A549 (cell line): ENCODE data around the gene NOTCH4. TPM values are rescaled to one million over a fixed set of nuclear protein-coding genes. Genes with fewer than 3 reads are reported as not detected.

Experiments
- ATAC-seq, 2 experiments: fragments of 200-7000 bp in 1 of 2; fragments of >200 bp in 1 of 2; cut with Nextera tagmentation in 1 of 2; cut with Tn5 transposase in 1 of 2; 3 replicates each; pipeline versions ENCODE4 v1.8.0 to v1.9.1; 2018 to 2020; ENCODE audit warnings: mild to moderate bottlenecking in 1 of 2, moderate library complexity in 1 of 2
- CTCF ChIA-PET: fragments of 300-600 bp; sonication (Branson Sonifier 250); formaldehyde crosslinking; extraction: SDS; loops from one replicate; lab custom pipeline; 2021; ENCODE audit warnings: antibody characterized with exemption, inconsistent platforms; lab: Yijun Ruan, JAX
- POLR2A ChIA-PET: fragments of 350-600 bp; formaldehyde crosslinking; extraction: SDS; loops from one replicate; lab custom pipeline; 2021; ENCODE audit warnings: antibody characterized with exemption, inconsistent platforms; lab: Yijun Ruan, JAX
- DNase-seq, 2 experiments: peaks; one replicate each; pipeline versions ENCODE4 v3.0.0 to v3.0.0-alpha.2; 2011 to 2016; ENCODE audit warnings: low read depth in 1 of 2, low spot score in 1 of 2
- FAIRE-seq: peaks from 2 replicates; lab custom pipeline; 2011; peaks lifted over from hg19 to GRCh38; lab: Jason Lieb, UNC
- H3K27ac ChIP-seq, 2 experiments: fragments of >200 bp; sonication (Bioruptor Twin); formaldehyde crosslinking; 3 replicates each; pipeline ENCODE4 v1.5.1; 2016 to 2017
- H3K4me1 ChIP-seq: fragments of >200 bp; sonication (Bioruptor Twin); formaldehyde crosslinking; 3 replicates; pipeline ENCODE4 v1.6.1; 2016
- H3K4me2 ChIP-seq: fragments of >200 bp; sonication (Bioruptor Twin); formaldehyde crosslinking; 3 replicates; pipeline ENCODE4 v1.6.1; 2016
- H3K4me3 ChIP-seq: fragments of >200 bp; sonication (Bioruptor Twin); formaldehyde crosslinking; 3 replicates; pipeline ENCODE4 v1.5.1; 2016
- H3K9me3 ChIP-seq: fragments of >200 bp; sonication (Bioruptor Twin); formaldehyde crosslinking; 3 replicates; pipeline ENCODE4 v1.6.1; 2016
- BHLHE40 ChIP-seq: IDR thresholded peaks from 2 replicates; pipeline ENCODE4 v1.6.1; 2012; ENCODE audit warnings: low read depth, low read length, inconsistent platforms
- CBX8 ChIP-seq: fragments of 200-600 bp; sonication (generic); IDR thresholded peaks from 2 replicates; pipeline ENCODE4 v1.6.1; 2016
- CHD4 ChIP-seq: fragments of 200-600 bp; sonication (generic); IDR thresholded peaks from 2 replicates; pipeline ENCODE4 v1.6.1; 2016; ENCODE audit warnings: antibody characterized with exemption, mild to moderate bottlenecking, borderline replicate concordance
- ESRRA ChIP-seq: fragments of 150-350 bp; IDR thresholded peaks from 2 replicates; pipeline ENCODE4 v1.6.1; 2014; ENCODE audit warnings: mild to moderate bottlenecking, low read length, borderline replicate concordance
- HEYL ChIP-seq: fragments of 250-450 bp; sonication (Bioruptor Pico); IDR thresholded peaks from 2 replicates; pipeline ENCODE4 v1.8.0; 2021; ENCODE audit warnings: mild to moderate bottlenecking, moderate library complexity
- HOXB5 ChIP-seq: fragments of 250-450 bp; sonication (Bioruptor Pico); IDR thresholded peaks from 2 replicates; pipeline ENCODE4 v1.5.0; 2020; ENCODE audit warnings: mild to moderate bottlenecking, moderate library complexity
- JUNB ChIP-seq: fragments of >200 bp; sonication (Bioruptor Twin); formaldehyde crosslinking; IDR thresholded peaks from 2 replicates; pipeline ENCODE4 v1.6.1; 2016
- KDM5A ChIP-seq: fragments of 200-600 bp; sonication (generic); IDR thresholded peaks from 2 replicates; pipeline ENCODE4 v1.6.1; 2016; ENCODE audit warnings: antibody characterized with exemption, mild to moderate bottlenecking
- NFE2L2 ChIP-seq: fragments of 150-350 bp; conservative IDR thresholded peaks from 2 replicates; pipeline ENCODE4 v1.6.1; 2014; ENCODE audit warnings: low read length
- RARB ChIP-seq: fragments of 250-450 bp; sonication (Bioruptor Pico); IDR thresholded peaks from 2 replicates; pipeline ENCODE4 v1.8.0; 2021; ENCODE audit warnings: mild to moderate bottlenecking, moderate library complexity
- ZFP36 ChIP-seq: fragments of 450-650 bp; IDR thresholded peaks from 2 replicates; pipeline ENCODE4 v1.6.1; 2014; ENCODE audit warnings: borderline replicate concordance; ENCODE audit not compliant: partially characterized antibody
- WGBS: methylation state at CpG from one replicate; pipeline ENCODE4 v1.1.6; 2017; ENCODE audit errors: missing lambda C conversion rate; 5-methylcytosine and 5-hydroxymethylcytosine counted together
- polyA plus RNA-seq, 4 experiments: library from polyadenylated mRNA; depleted of rRNA in 3 of 4; stranded (reverse); fragments of >200 nt; fragmentation: RNase III in 1 of 4; extraction: RNeasy Plus Mini Kit Qiagen cat#74134 plus additional on column Dnase treatment in 1 of 4; gene quantifications; 2 replicates in 3 of 4; 3 replicates in 1 of 4; pipeline ENCODE4 v1.2.3, GENCODE V29; 2011 to 2017
- TF ChIP-seq, protein P1 (sequence below): fragments of 250-450 bp; sonication (Bioruptor Pico); IDR thresholded peaks from 2 replicates; pipeline ENCODE4 v1.5.0; 2020; ENCODE audit warnings: low read depth, mild to moderate bottlenecking, moderate library complexity
- TF ChIP-seq, protein P2 (sequence below): fragments of 150-350 bp; IDR thresholded peaks from 2 replicates; pipeline ENCODE4 v1.6.1; 2014; ENCODE audit warnings: low read depth, mild to moderate bottlenecking, low read length
- TF ChIP-seq, protein P3 (sequence below): IDR thresholded peaks from 2 replicates; pipeline ENCODE4 v1.6.1; 2012; ENCODE audit warnings: low read depth, borderline replicate concordance
- TF ChIP-seq, protein P4 (sequence below): fragments of 200-600 bp; sonication (generic); IDR thresholded peaks from 2 replicates; pipeline ENCODE4 v1.6.1; 2016; ENCODE audit warnings: antibody characterized with exemption, mild to moderate bottlenecking, moderate library complexity
- TF ChIP-seq, protein P5 (sequence below): fragments of 450-650 bp; IDR thresholded peaks from 2 replicates; pipeline ENCODE4 v1.6.1; 2014; ENCODE audit warnings: antibody characterized with exemption
- TF ChIP-seq, protein P6 (sequence below): fragments of >200 bp; sonication (Bioruptor Twin); formaldehyde crosslinking; IDR thresholded peaks from 3 replicates; pipeline ENCODE4 v1.6.1; 2016

NOTCH4 gene
- polyA plus RNA-seq, 2 of the 4 experiments (the other 2 are of a cell fraction): 0.32 to 0.70 TPM

DNA sequence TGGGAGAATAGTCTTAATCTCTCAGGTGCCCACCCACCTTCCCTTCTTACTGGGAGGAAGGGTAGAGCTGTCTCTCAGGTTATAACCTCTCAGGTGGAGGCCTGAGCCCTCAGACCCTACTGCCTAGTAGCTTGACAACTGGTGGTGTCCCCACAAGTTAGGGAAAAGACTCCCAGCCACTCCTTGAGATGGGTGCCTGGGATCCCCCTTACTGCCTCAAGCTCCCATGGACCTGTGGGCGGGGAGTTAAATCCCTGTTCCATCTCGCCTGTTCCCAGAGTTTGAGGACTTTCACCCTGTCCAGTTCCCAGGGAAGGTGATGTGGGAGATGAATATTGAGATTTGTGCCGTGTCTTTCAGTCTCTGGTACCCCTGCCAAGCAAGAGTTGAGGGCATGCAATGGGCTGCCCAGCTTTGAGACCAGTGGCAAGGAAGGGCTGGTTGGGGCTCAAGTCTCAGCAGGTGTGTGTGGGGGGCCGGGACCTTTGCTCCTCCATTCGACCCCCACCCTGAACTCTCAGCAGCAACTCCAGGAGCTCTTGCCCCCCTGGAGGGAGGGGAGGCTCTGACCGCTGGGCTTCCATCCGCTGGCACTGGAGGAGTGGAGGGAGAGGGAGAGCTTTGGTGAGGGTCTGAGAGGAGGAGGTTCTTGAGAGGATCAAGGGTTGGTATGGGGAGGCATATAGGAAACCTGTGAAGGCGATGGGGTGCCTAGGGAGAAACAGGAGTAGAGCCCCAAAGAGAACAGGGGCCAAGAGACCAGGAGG is 32.8 kb downstream of the NOTCH4 start:
- ChIA-PET CTCF (interaction anchor here (0.8 to 1.4 kb wide), 4 partner anchors 14 to 72 kb away, joined by 3 to 6 read pairs (median 3); no protein-coding TSS in a partner anchor), POLR2A (interaction anchor here (1.3 kb wide), 1 partner anchor 14 kb away, joined by 5 read pairs; no protein-coding TSS in a partner anchor)
- Histone ChIP-seq H3K9me3 (no peaks in the 10 kb centered on the region), H3K4me2 (peak overlapping the region; percentile 99), H3K4me3 (peak overlapping the region; percentile 94), H3K27ac (peak overlapping the region; percentile 99 to 100), H3K4me1 (peaks cover 32% of the 10 kb centered on the region)
- ATAC-seq (no peak), DNase-seq (no peak), FAIRE-seq (no peak)
- no peak for TF ChIP-seq ZFP36
- TF ChIP-seq, protein P1, sequence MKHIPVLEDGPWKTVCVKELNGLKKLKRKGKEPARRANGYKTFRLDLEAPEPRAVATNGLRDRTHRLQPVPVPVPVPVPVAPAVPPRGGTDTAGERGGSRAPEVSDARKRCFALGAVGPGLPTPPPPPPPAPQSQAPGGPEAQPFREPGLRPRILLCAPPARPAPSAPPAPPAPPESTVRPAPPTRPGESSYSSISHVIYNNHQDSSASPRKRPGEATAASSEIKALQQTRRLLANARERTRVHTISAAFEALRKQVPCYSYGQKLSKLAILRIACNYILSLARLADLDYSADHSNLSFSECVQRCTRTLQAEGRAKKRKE (CRISPR knock-in tag): no peak
- TF ChIP-seq, protein P2, sequence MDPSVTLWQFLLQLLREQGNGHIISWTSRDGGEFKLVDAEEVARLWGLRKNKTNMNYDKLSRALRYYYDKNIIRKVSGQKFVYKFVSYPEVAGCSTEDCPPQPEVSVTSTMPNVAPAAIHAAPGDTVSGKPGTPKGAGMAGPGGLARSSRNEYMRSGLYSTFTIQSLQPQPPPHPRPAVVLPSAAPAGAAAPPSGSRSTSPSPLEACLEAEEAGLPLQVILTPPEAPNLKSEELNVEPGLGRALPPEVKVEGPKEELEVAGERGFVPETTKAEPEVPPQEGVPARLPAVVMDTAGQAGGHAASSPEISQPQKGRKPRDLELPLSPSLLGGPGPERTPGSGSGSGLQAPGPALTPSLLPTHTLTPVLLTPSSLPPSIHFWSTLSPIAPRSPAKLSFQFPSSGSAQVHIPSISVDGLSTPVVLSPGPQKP: no peak
- TF ChIP-seq RARB (CRISPR knock-in tag): no peak
- TF ChIP-seq CHD4: no peak
- TF ChIP-seq, protein P3, sequence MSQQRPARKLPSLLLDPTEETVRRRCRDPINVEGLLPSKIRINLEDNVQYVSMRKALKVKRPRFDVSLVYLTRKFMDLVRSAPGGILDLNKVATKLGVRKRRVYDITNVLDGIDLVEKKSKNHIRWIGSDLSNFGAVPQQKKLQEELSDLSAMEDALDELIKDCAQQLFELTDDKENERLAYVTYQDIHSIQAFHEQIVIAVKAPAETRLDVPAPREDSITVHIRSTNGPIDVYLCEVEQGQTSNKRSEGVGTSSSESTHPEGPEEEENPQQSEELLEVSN: no peak
- TF ChIP-seq, protein P4, sequence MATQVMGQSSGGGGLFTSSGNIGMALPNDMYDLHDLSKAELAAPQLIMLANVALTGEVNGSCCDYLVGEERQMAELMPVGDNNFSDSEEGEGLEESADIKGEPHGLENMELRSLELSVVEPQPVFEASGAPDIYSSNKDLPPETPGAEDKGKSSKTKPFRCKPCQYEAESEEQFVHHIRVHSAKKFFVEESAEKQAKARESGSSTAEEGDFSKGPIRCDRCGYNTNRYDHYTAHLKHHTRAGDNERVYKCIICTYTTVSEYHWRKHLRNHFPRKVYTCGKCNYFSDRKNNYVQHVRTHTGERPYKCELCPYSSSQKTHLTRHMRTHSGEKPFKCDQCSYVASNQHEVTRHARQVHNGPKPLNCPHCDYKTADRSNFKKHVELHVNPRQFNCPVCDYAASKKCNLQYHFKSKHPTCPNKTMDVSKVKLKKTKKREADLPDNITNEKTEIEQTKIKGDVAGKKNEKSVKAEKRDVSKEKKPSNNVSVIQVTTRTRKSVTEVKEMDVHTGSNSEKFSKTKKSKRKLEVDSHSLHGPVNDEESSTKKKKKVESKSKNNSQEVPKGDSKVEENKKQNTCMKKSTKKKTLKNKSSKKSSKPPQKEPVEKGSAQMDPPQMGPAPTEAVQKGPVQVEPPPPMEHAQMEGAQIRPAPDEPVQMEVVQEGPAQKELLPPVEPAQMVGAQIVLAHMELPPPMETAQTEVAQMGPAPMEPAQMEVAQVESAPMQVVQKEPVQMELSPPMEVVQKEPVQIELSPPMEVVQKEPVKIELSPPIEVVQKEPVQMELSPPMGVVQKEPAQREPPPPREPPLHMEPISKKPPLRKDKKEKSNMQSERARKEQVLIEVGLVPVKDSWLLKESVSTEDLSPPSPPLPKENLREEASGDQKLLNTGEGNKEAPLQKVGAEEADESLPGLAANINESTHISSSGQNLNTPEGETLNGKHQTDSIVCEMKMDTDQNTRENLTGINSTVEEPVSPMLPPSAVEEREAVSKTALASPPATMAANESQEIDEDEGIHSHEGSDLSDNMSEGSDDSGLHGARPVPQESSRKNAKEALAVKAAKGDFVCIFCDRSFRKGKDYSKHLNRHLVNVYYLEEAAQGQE: no peak
- no peak for TF ChIP-seq NFE2L2
- no peak for TF ChIP-seq HEYL (CRISPR knock-in tag)
- TF ChIP-seq BHLHE40: no peak
- TF ChIP-seq JUNB: no peak
- TF ChIP-seq HOXB5 (CRISPR knock-in tag): no peak
- TF ChIP-seq, protein P5, sequence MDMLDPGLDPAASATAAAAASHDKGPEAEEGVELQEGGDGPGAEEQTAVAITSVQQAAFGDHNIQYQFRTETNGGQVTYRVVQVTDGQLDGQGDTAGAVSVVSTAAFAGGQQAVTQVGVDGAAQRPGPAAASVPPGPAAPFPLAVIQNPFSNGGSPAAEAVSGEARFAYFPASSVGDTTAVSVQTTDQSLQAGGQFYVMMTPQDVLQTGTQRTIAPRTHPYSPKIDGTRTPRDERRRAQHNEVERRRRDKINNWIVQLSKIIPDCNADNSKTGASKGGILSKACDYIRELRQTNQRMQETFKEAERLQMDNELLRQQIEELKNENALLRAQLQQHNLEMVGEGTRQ: no peak
- TF ChIP-seq, protein P6, sequence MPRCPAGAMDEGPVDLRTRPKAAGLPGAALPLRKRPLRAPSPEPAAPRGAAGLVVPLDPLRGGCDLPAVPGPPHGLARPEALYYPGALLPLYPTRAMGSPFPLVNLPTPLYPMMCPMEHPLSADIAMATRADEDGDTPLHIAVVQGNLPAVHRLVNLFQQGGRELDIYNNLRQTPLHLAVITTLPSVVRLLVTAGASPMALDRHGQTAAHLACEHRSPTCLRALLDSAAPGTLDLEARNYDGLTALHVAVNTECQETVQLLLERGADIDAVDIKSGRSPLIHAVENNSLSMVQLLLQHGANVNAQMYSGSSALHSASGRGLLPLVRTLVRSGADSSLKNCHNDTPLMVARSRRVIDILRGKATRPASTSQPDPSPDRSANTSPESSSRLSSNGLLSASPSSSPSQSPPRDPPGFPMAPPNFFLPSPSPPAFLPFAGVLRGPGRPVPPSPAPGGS: no peak
- no peak for TF ChIP-seq ESRRA
- no peak for TF ChIP-seq KDM5A
- no peak for TF ChIP-seq CBX8
- 78% methylated on average over 6 of the region's 8 CpGs for WGBS
